ENCODE data around the gene ZNF446. TPM values are rescaled to one million over a fixed set of nuclear protein-coding genes. Genes with fewer than 3 reads are reported as not detected.

ZNF446 gene
- total and polyA plus RNA-seq, 9 donors, result 1.9 to 24.9 (median 18.6) TPM

DNA sequence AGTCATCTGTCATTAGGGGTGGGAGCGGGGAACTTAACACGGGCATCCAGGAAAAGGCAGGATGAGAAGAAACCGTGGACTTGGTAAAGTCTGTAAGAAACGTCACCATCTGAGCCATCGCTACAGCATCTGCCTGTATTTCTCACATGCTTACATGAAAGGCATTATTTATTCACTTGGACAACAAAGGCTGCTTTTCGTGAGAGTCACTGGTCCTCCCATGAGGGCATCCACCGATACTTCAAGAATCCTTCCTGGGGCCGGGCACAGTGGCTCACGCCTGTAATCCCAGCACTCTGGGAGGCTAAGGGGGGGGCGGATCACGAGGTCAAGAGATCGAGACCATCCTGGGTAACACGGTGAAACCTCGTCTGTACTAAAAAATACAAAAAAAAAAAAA, 16.1 kb downstream of the ZNF446 start:
- H3K9me3 ChIP-seq, result no peaks in the 10 kb centered on the region
- TF ChIP-seq, protein P1, sequence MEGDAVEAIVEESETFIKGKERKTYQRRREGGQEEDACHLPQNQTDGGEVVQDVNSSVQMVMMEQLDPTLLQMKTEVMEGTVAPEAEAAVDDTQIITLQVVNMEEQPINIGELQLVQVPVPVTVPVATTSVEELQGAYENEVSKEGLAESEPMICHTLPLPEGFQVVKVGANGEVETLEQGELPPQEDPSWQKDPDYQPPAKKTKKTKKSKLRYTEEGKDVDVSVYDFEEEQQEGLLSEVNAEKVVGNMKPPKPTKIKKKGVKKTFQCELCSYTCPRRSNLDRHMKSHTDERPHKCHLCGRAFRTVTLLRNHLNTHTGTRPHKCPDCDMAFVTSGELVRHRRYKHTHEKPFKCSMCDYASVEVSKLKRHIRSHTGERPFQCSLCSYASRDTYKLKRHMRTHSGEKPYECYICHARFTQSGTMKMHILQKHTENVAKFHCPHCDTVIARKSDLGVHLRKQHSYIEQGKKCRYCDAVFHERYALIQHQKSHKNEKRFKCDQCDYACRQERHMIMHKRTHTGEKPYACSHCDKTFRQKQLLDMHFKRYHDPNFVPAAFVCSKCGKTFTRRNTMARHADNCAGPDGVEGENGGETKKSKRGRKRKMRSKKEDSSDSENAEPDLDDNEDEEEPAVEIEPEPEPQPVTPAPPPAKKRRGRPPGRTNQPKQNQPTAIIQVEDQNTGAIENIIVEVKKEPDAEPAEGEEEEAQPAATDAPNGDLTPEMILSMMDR (IDR thresholded peaks at IDR 0.05), result no peak
- no peak for TF ChIP-seq POLR2A (IDR thresholded peaks at IDR 0.05)
- TF ChIP-seq EP300 (IDR thresholded peaks at IDR 0.05), result no peak
- no peaks in the 10 kb centered on the region for H3K27me3 ChIP-seq
- H3K36me3 ChIP-seq, result no peaks in the 10 kb centered on the region
- intact Hi-C loops (cut with DNase I), result no loop called here
- no peak for DNase-seq
- no peaks in the 10 kb centered on the region for H3K4me1 ChIP-seq (ENCODE audit: insufficient read depth)
- H3K27ac ChIP-seq, result no peak overlapping the region
- no peak overlapping the region for H3K4me3 ChIP-seq
- 89 to 91% (median 89%) methylated on average over 14 of the region's 14 CpGs for WGBS, 3 donors

DNA sequence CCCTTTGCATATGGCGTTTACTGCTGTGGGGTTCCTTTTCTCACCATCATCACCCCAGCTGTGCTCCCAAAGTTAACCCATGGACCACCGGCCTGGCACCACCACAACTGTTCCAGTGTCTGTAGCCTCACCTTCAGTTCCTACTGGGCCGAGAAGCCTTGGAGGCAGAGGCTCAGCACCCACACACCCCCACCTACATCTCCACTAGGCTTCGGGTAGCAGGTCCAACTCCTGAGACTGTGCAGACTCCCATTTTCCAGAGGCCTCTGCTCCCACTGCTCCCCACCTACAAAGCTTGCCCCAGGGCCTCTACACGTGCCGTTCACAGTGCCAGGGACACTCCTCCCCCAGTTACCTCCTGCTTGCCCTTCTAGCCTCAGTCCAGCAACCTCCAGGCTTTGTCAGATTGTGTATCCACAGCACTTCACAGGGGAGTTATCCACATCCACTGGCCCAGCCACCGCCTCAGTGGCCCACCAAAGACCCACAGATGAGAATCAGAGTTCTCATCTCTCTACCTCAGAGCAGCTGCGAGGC, 21.6 kb downstream of the ZNF446 start:
- 73 to 79% (median 75%) methylated on average over 8 of the region's 8 CpGs for WGBS, 3 donors
- Histone ChIP-seq H3K4me3 (no peak overlapping the region), H3K36me3 (no peaks in the 10 kb centered on the region), H3K4me1 (ENCODE audit: insufficient read depth) (peaks cover 5% of the 10 kb centered on the region), H3K27me3 (no peaks in the 10 kb centered on the region), H3K27ac (no peak overlapping the region), H3K9me3 (no peaks in the 10 kb centered on the region)
- DNase-seq, result peak in 1 of 5 donors; percentile 33
- no peak for TF ChIP-seq EP300 (IDR thresholded peaks at IDR 0.05)
- TF ChIP-seq, protein P1 (IDR thresholded peaks at IDR 0.05), result no peak
- no peak for TF ChIP-seq POLR2A (IDR thresholded peaks at IDR 0.05)
- intact Hi-C loops (cut with DNase I), result no loop called here

DNA sequence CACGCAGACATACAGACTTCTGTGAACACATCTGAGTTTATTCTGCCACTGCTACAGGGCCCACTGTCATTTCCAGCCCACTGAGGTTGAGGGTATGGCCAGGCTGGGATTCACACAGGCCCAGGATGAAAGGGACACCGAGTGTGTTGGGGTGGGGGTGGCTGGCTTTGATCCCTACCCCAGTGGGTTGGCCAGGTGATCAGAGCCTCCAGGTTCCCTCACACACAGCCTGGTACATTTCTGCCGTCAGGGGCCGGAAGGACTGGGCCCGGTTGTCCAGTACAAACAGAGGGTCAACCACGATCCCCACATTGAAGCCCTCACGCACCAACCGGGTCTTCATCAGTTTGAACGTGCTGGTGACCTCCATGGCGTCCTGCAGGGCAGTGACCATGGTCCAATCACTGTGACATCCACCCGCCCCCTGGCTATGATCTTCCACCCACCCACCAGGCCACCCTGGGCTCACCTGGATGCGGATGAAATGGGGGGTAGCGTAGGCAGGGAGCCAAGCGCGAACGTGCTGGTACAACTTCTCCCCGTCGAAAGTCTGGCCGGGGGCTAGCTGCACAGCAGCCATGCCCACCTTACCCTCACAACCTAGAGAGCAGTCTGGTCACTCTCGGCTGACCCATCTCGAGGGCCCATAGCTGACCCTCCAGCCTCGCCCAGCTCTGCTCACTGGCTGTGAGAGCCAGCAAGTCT, 22.3 kb downstream of the ZNF446 start:
- intact Hi-C loops (cut with DNase I), result no loop called here
- Histone ChIP-seq H3K9me3 (no peaks in the 10 kb centered on the region), H3K4me1 (ENCODE audit: insufficient read depth) (peaks cover 5% of the 10 kb centered on the region), H3K27ac (no peak overlapping the region), H3K4me3 (peak overlapping the region; percentile 29), H3K36me3 (no peaks in the 10 kb centered on the region), H3K27me3 (no peaks in the 10 kb centered on the region)
- no peak for TF ChIP-seq POLR2A (IDR thresholded peaks at IDR 0.05)
- WGBS, 3 donors, result 43 to 57% (median 47%) methylated on average over 22 of the region's 22 CpGs
- DNase-seq, result peak; percentile 51 to 75 (median 72)

DNA sequence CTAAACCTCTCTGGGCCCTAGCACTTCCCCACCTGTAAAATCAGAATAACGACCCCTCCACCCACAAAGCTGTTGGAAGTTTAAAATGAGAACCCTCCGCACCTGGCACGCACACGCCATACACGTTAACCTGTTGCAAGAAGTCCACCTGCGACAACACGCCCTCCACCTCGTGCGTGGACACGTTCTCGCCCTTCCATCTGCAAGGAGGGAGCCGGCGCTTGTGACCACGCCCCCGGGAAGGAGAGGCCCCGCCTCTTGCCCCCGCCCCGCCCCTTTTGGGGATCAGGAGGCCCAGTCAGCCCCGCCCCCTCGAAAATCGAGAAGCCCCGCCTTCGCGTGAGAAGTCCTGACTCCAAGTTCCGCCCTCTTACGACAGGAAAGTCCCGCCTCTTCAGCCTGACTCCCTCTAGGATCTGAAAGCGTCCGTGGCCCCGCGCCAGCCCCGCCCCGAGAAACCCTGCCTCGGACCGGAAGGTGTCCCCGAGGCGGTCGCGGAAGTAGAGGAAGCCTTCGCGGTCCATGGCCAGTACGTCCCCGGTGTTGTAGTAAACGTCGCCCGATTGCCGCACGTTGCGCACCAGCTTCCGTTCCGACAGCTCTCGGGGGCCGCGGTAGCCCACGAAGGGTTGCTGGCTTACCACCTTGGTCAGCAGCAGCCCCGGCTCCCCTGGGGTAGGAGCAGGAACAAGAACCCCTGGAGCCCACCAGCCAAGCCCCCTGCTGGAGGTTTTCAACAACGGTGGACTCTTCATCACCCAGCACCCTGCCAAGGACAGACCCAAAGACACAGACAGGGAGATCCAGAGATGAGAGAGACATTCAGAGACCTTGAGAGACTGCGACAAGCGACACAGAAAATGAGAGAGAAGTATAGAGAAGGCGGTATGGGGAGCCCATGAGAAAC, 23.1 kb downstream of the ZNF446 start:
- intact Hi-C loops (cut with DNase I), result no loop called here
- H3K27ac ChIP-seq, result peak overlapping the region; percentile 15 to 75
- H3K27me3 ChIP-seq, result no peaks in the 10 kb centered on the region
- H3K4me1 ChIP-seq (ENCODE audit: insufficient read depth), result peaks cover 5% of the 10 kb centered on the region
- peak overlapping the region; percentile 60 for H3K4me3 ChIP-seq
- 1% methylated on average over 44 to 60 of the region's 60 CpGs for WGBS, 3 donors
- peak; percentile 100 for DNase-seq
- H3K36me3 ChIP-seq, result no peaks in the 10 kb centered on the region
- H3K9me3 ChIP-seq, result no peaks in the 10 kb centered on the region
- TF ChIP-seq, protein P1 (IDR thresholded peaks at IDR 0.05), result peak in 1 of 3 donors; percentile 48
- no peak for TF ChIP-seq EP300 (IDR thresholded peaks at IDR 0.05)
- peak; percentile 51 for TF ChIP-seq POLR2A (IDR thresholded peaks at IDR 0.05)
